ENCODE data around the gene PIM1.
"Not testable (repeated sequence)": the region's sequence is repeated elsewhere in the genome, so short reads cannot be mapped to it uniquely, and the experiment has no call there.

The PIM1 gene

DNA sequence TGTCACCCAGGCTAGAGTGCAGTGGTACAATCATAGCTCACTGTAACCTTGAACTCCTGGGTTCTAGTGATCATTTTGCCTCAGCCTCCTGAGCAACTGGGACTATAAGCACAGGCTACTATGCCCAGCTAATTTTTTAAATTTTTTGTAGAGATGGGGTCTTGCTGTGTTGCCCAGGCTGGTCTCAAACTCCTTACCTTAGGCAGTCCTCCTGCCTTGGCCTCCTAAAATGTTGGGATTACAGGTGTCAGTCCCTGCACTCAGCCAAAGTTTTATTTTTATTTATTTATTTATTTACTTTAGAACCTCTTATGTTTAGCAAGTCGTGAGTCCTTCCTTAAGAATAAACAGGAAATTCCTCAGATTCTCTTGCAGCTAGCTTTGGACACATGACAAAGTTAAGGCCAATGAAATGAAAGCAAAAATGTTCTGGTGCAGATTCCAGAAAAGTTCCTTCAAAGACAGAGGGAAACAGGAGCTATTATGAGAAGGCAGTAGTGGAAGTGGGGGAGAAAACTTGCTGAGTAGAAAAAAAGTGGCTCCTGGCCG is 19.1 kb downstream of the PIM1 start:
- DNase-seq (ENCODE audit: low read depth, low spot score), result no peak

DNA sequence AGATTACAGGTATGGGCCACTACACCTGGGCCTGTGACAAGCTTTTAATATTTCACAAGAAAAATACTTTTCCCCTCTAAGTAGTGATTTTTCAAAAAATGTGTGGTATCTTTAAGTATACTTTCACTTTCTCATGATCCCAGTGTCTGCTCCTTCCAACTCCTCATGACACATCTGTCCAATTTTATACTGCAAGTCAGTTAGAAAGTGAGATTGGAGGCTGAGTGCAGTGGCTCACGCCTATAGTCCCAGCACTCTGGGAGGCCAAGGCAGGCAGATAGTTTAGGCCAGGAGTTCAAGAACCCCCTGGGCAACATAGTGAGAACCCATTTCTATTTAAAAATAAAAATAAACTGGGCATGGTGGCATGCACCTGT is 20.2 kb downstream of the PIM1 start:
- DNase-seq (ENCODE audit: low read depth, low spot score), result no peak

DNA sequence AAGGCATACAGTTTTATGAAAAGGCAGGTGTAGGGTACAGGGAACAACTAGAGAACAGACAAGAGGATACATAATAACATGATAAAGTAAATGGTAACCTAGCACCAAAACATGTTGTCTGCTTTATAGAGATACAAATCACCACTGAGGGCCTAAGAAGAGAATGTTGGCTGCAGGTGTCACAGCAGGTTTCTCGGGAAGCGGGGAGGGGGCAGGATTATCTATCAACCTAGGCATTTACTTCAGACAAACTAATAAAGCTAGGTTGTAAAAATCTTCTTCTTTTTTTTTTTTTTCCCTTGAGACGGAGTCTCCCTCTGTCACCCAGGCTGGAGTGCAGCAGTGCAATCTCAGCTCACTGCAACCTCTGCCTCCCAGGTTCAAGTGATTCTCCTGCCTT is 22.7 kb downstream of the PIM1 start:
- DNase-seq (ENCODE audit: low read depth, low spot score), result no peak

DNA sequence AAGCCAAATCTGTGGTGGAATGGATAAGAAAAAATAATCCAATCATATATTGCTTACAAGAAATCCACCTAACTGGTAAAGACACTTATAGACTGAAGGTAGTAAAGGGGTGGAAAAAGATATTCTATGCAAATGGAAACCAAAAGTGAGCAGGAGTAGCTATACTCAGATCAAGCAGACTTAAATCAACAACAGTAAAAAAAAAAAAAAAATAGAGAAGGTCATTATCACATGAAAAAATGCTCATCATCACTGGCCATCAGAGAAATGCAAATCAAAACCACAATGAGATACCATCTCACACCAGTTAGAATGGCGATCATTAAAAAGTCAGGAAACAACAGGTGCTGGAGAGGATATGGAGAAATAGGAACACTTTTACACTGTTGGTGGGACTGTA is 24.9 kb downstream of the PIM1 start:
- not testable (repeated sequence) for DNase-seq (ENCODE audit: low read depth, low spot score)

DNA sequence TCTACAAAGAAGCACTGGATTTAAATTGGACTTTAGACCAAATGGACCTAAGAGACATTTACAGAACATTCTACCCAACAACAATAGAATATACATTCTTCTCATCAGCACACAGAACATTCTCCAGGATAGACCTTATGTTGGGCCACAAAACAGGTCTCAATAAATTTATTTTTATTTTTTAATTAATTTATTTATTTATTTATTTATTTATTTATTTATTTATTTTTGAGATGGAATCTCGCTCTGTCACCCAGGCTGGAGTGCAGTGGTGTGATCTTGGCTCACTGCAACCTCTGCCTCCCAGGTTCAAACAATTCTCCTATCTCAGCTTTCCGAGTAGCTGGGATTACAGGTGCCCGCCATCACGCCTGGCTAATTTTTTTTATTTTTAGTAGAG is 26.5 kb downstream of the PIM1 start:
- DNase-seq (ENCODE audit: low read depth, low spot score), result not testable (repeated sequence)

DNA sequence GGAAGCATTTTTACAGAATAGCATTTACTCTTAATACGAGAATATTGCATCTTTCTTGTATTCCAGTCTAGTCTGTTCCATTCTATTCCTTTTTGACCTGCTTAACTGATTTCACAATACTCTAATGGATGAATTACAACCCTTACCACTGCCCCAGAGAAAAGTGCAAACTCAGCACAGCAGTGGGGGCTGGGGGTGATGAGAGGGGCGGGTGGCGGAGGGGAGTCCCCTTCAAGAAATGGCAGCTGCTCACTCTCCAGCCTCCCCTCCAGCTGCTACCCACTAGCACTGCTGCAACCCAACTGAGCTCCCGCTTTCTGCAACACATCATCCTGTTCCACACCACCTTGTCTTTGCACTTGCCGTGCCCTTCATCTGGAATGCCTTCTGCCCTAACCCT is 30.1 kb downstream of the PIM1 start:
- no peak for DNase-seq (ENCODE audit: low read depth, low spot score)

DNA sequence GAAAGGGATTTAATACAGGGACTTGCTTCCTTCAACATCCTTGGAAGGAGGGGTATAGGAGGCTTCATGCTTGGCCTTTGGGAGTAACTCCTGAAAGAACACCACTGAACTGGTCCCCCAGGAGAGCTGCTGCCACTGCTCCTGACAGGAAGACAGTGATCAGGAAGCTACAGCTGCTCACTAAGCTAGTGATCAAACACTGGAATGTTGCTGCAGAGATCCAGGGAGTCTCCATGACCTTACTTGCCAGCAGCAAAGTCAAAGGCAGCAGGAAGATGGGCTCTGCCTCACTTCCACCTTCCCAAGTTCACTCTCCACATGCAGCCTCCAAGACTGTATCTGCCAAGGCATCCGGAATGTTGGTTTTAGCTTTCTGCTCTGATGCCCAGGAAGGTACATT is 31.8 kb downstream of the PIM1 start:
- DNase-seq (ENCODE audit: low read depth, low spot score), result no peak

DNA sequence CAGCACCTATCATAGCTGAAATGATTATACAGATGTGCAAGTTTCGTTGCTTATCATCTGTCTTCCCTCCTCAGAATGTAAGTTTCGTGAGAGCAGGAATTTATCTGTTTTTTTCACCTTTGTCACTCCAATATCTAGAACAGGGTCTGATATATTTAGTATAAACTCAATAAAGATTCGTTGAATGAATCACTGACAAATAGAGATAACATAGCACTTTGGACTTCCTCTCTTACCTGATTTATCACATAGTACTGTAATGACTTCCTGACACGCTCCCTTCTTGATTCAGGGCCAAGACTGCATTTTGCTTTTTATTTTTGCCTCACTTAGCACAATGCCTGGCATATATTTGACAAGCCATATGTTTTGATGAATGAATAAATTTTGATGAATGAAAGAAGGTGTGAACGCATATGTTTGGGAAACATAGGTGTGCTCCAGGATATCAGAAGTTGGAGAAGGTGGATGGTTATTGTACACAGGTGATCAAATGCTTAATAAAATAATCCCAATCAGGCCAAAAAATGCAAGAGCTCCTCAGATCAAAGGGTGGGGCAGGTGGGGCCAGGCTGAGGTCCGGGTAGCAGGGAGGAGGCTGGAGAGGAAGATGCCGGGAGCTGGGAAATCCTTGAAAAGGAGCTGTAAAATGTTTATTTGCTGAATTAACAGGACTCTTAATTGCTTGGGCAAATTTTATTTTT is 33.0 kb downstream of the PIM1 start:
- DNase-seq (ENCODE audit: low read depth, low spot score), result no peak

DNA sequence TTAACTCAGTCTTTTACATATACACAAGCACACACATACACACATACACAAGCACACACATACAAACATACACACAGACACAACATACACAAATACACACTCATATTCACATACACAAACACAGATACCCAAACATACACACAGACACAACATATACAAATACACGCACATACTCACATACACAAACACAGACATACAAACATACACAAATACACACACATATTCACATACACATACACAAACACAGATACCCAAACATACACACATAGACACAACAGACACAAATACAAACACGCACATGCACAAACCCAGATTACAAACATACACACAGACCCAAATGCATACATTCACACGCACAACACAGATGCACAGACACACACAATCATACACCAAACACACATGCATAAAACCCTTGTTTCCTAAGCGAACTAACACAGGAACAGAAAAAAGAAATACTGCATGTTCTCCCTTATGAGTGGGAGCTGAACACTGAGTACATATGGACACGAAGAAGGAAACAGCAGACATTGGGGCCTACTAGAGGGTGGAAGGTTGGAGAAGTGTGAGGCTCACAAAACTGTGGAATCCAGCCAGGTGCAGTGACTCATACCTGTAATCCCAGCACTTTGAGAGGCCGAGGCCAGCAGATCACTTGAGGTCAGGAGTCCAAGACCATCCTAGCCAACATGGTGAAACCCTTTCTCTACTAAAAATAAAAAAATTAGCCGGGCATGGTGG is 34.2 kb downstream of the PIM1 start:
- DNase-seq (ENCODE audit: low read depth, low spot score), result no peak

DNA sequence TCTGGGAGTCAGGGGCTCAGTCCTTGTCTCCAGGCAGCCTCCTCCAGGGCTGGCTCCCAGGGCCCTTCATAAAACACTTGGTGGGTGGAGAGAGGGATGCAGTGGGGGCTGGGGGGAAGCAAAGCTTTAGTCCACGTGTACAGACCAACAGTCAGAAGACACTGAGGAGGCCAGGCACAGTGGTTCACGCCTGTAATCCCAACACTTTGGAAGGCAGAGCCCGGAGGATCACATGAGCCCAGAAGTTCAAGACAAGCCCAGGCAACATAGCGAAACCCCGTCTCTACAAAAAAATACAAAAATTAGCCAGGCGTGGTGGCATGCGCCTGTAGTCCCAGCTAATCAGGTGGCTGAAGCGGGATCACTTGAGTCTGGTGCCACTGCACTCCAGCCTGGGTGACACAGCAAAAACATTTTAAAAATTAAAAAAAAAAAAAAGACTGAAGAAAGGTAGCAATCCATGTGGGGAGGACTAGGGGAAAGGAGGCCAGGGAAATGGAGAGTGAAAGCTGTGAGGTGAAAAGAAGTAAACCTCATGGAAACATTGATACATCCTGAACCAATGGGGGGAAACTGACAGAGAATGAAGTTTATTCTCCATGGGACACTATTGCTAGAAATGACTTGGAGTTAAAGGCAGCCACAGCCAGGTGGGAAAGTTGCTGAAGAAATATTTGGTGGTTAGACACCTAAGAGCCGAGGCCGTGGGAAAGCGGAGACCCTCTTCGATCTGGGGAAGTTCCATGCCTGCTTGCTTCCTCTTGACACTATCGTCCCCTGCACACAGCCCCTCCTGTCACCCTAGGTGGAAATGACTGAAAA is 35.4 kb downstream of the PIM1 start:
- no peak for DNase-seq (ENCODE audit: low read depth, low spot score)

DNA sequence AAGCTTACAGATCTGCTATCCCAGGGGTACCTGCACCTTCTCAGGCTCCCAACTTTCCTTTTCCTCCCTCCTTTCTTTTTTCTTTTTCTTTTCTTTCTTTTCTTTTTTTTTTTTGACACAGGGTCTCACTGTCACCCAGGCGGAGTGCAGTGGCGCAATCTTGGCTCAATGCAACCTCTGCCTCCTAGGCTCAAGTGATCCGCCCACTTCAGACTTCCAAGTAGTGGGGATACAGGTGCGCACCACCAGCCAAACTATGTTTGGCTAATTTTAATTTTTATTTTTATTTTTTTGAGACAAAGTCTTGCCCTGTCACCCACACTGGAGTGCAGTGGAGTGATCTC is 36.0 kb downstream of the PIM1 start:
- no peak for DNase-seq (ENCODE audit: low read depth, low spot score)

DNA sequence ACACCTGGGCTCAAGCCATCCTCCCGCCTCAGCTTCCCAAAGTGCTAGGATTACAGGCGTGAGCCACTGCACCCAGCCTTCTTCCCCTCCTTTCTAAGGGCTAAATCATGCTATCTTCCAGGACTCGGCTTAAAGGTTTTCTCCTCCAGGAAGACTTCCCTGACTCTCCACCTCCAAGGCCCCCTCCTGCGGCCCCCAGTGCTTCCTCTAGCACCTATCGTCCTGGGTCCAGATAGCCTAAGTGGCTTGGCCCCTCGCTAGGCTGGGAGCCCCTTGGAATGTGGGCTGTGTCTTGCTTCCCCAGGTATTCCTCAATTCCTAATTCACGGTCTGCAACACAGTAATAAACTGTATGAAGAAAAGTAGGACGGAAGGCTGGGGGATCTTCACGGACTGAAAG is 36.7 kb downstream of the PIM1 start:
- no peak for DNase-seq (ENCODE audit: low read depth, low spot score)

DNA sequence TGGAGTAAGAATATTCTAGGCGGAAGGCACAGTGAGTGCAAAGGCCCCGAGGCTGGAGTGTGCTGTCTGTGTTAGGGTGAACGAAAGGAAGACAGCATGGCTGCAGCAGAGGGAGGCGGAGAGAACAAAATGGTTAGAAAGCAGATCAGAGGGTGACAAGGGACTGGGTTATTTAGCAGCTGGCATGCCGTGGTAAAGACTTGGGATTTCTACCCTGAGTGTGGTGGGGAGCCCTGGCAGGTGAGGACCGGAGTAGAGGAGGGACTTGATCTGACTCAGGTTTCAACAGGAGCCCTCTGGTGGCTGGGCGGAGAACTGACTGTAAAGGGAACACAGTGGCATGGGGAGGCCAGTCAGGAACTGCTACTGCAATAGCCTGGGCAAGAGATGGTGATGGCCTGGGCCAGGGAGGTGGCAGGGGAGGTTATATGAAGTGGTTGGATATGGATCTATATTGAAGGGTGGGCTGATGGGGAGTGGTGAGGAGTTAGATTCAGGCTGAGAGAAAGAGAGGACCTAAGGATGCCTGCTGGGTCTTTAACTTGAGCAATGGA is 38.0 kb downstream of the PIM1 start:
- peak; percentile 94 for DNase-seq (ENCODE audit: low read depth, low spot score)

DNA sequence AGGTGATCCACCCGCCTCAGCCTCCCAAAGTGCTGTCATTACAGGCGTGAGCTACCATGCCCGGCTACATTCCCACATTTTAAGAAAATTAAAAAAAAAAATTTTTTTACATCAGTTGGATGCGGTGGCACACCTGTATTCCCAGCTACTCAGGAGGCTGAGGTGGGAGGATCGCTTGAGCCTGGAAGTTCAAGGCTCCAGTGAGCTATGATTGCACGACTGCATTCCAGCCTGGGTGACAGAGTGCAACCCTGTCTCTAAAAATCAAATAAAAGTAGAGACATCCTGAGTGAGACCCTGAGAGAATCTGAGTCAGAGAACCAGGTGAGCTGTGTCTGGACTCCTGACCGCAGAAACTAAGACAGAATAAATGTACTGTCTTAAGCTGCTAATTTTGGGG is 38.8 kb downstream of the PIM1 start:
- DNase-seq (ENCODE audit: low read depth, low spot score), result no peak

DNA sequence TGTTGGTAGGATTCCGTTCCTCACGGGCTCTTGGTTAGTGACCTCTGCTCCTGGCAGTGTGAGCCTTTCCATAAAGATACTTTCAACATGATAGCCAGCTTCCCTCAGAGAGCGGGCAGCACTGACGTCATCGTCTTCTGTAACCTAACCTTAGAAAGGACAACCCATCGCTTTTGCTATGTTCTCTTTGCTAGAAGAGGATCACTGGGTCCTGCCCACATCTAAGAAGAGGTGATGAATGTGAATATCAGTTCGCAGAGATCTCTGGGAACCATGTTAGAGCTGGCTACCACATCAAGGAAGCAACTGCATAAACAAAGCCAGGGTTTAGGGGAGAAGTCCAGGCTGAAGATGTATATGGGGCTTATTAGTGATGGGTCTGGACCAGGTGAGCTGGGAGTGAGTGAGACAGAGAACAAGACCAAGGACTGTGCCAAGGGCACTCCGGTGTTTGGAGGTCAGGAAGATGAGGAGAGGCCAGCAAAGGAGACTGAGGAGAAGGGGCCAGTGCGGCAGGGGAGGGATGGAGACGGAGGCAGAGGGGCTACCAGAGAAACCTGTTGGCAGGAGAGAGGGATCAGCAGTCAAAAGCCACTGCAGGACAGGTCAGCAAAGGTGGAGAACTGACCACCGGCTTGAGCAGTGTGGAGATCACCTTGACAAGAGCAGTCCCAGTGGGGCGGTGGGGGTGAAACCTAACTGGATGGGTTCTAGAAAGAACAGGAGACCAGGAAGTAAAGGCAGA is 39.7 kb downstream of the PIM1 start:
- DNase-seq (ENCODE audit: low read depth, low spot score), result no peak

DNA sequence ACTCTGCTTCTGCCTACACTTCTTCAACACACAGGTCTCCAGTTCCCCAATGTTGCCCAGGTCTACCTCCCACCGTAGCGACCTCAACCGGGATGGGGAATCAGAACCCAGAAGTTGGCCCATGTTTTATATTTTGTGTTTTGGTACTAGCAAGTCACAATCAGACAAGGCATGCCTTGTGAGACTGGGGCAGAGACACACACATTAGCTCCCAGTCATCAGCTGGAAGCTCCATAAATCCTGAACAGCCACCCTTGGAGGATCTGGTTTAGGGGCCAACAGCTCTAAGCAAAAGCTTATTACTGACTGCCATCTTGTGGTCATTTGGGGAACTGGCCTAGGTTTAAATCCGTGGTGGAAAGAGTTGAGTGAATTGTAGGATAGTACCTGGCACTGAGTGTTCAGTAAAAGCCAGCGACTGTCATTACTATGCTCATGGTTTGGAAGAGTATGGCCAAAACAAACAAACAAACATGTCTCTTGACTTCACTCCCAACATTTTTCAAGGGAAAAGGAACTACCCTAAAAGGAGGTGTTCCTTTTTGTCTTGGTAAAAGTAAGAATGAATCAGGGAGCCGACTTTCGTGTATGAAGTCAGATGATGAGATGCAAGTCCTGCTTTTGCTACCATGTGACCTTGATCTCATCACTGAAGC is 40.5 kb downstream of the PIM1 start:
- peak; percentile 84 for DNase-seq (ENCODE audit: low read depth, low spot score)

DNA sequence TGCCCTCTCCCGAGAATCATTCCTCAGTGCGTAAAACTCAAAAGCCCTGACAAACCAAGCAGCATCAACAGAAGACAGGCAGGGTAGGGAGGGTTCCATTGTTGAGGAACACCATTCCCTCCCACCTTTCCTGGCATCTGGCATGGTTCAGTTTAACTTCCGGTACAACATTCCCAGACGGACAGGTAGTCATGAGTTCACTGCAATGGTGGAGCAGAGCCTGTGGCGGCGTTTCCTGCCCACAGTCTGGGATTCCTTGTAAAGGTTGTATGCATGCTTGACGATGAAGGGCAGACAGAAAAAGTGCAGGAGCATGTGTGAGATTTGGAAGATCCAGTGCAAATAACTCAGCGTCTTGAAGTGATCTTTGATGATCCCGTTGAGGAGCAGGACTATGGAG is 42.3 kb downstream of the PIM1 start:
- DNase-seq (ENCODE audit: low read depth, low spot score), result no peak

DNA sequence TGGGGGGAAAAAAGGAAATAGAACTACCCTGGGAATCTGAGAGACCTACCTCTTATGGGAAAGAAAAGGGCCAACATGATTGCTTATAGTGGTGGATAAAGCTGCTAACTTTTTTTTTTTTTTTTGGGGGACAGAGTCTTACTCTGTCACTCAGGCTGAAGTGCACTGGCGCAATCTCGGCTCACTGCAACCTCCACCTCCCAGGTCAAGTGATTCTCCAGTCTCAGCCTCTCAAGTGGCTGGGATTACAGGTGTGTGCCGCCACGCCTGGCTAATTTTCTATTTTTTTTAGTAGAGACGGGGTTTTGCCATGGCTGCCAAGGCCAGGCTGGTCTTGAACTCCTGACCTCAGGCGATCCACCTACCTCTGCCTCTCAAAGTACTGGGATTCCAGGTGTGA is 48.1 kb downstream of the PIM1 start:
- no peak for DNase-seq (ENCODE audit: low read depth, low spot score)

DNA sequence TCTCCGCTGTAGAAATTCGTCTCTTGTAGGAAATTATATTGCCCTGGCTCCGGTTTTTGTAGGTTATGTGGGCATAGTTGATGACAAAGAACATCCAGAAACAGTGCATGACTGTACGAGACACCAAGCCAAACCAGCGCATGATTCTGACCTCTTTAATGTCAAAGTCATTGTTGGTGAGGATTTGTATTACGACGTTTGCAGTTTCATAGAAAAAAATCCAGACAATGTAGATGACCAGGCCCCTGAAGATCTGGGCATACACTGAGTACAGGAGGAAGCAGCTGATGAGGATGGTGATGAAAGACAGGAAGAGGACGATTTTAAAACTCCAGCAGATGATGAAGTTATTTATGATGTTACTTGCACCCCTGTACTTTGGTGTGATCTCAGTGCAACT is 48.6 kb downstream of the PIM1 start:
- no peak for DNase-seq (ENCODE audit: low read depth, low spot score)

DNA sequence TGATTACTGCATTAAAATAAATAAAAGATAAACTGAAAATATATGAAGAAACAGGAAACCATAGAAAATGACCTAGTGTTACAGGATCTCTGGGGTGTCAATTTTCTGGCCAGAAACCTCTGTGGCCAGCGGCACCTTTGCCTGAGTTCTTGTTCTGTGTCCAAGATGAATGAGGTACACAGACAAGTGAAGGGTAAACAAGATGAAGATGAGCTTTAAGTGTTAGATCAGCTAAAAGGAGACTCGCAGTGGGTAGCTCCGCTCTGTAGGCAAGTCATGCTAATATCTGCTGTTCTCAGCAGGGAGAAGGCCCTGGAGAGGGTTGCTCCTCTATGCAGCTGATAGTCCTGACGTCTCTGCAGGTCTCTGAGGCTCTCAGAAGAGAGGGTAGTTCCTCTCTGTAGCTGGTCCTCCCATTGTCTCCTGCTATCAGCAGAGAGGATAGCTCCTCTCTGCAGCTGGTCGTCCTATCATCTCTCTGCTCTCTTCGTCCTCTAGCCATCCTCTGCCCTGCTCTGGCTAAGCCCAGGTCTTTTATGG is 51.7 kb downstream of the PIM1 start:
- no peak for DNase-seq (ENCODE audit: low read depth, low spot score)
